Panc1 (cell line): ENCODE data around the gene UBE2K. TPM values are rescaled to one million over a fixed set of nuclear protein-coding genes. Genes with fewer than 3 reads are reported as not detected.
"Not testable (repeated sequence)": the region's sequence is repeated elsewhere in the genome, so short reads cannot be mapped to it uniquely, and the experiment has no call there.

Experiments used
- ATAC-seq: fragments of 200-7000 bp; cut with Tn5 transposase; 2 replicates; pipeline ENCODE4 v1.9.1; 2020; ENCODE audit warnings: mild to moderate bottlenecking, moderate library complexity
- BruUV-seq: library from RNA; stranded (reverse); fragments of 400-500 nt; replicated peaks from 2 replicates; lab custom pipeline; 2021; lab: Mats Ljungman, UMichigan
- CTCF ChIA-PET: fragments of 300-600 bp; sonication (Branson Sonifier 250); formaldehyde crosslinking; loops from one replicate; lab custom pipeline; 2022; ENCODE audit warnings: antibody characterized with exemption; lab: Charles Lee
- POLR2A ChIA-PET: fragments of 300-600 bp; sonication (Branson Sonifier 250); formaldehyde crosslinking; loops from one replicate; lab custom pipeline; 2022; ENCODE audit warnings: antibody characterized with exemption; lab: Charles Lee
- DNase-seq: peaks from one replicate; pipeline ENCODE4 v3.0.0-alpha.2; 2010; ENCODE audit warnings: low read depth, low spot score
- H3K27ac ChIP-seq: 2 replicates; pipeline ENCODE4 v1.5.1; 2011; ENCODE audit warnings: mild to moderate bottlenecking, low read length, inconsistent platforms
- H3K27me3 ChIP-seq: fragments of 200-500 bp; sonication (Bioruptor generic); 2 replicates; pipeline ENCODE4 v1.6.0; 2014; ENCODE audit warnings: low read length, inconsistent platforms; ENCODE audit not compliant: control insufficient read depth, insufficient read depth
- H3K36me3 ChIP-seq: fragments of 200-500 bp; sonication (Bioruptor generic); 2 replicates; pipeline ENCODE4 v1.5.1; 2014; ENCODE audit warnings: inconsistent platforms, mild to moderate bottlenecking, low read length, moderate library complexity; ENCODE audit not compliant: control insufficient read depth, insufficient read depth
- H3K4me1 ChIP-seq: 2 replicates; pipeline ENCODE4 v1.5.1; 2011; ENCODE audit warnings: inconsistent platforms, mild to moderate bottlenecking, low read length, moderate library complexity; ENCODE audit not compliant: control insufficient read depth, insufficient read depth
- H3K4me3 ChIP-seq, 2 experiments: 2 replicates each; pipeline ENCODE4 v1.5.1; 2011 to 2012; ENCODE audit warnings: low read depth in 2 of 2, low read length in 2 of 2, mild to moderate bottlenecking in 2 of 2, inconsistent platforms in 1 of 2, moderate library complexity in 1 of 2
- H3K9me3 ChIP-seq: fragments of 200-500 bp; sonication (Bioruptor generic); 2 replicates; pipeline ENCODE4 v1.5.1; 2014; ENCODE audit warnings: low read depth, mild to moderate bottlenecking, inconsistent platforms, low read length, moderate library complexity; ENCODE audit not compliant: control insufficient read depth, insufficient read depth
- POLR2AphosphoS5 ChIP-seq: IDR thresholded peaks from 2 replicates; pipeline ENCODE4 v1.6.1; 2012; ENCODE audit warnings: mild to moderate bottlenecking, low read depth, low read length, moderate library complexity
- SIN3A ChIP-seq: IDR thresholded peaks from 2 replicates; pipeline ENCODE4 v1.6.1; 2012; ENCODE audit warnings: low read depth, mild to moderate bottlenecking, low read length, moderate library complexity, borderline replicate concordance; ENCODE audit not compliant: insufficient read depth
- TCF7L2 ChIP-seq: IDR thresholded peaks from 2 replicates; pipeline ENCODE4 v1.6.1; 2011; ENCODE audit warnings: mild to moderate bottlenecking, low read depth, low read length, inconsistent platforms
- in situ Hi-C: cut with HindIII; loops from 2 replicates; pipeline ENCODE4 v1.10.0; 2016; ENCODE audit warnings: low sequenced_read_pairs, low pct_unique_long_range_greater_than_20kb
- intact Hi-C: fragments of 100-400 bp; cut with micrococcal nuclease; formaldehyde crosslinking; loops from one replicate; pipeline ENCODE4 v1.10.0; 2022; ENCODE audit not compliant: unreplicated experiment
- total RNA-seq: library from RNA; stranded (reverse); gene quantifications from one replicate; pipeline ENCODE4 v1.2.1, GENCODE V29; 2021; ENCODE audit not compliant: unreplicated experiment
- TF ChIP-seq, protein P1 (sequence below), 2 experiments: IDR thresholded peaks; 2 replicates each; pipeline ENCODE4 v1.6.1; 2011 to 2012; ENCODE audit warnings: low read depth in 2 of 2, control low read depth in 1 of 2, low read length in 1 of 2, mild to moderate bottlenecking in 1 of 2, moderate library complexity in 1 of 2; ENCODE audit not compliant: insufficient read depth in 1 of 2
- TF ChIP-seq, protein P2 (sequence below): fragments of 450-650 bp; IDR thresholded peaks from 2 replicates; pipeline ENCODE4 v1.5.1; 2017; ENCODE audit warnings: mild to moderate bottlenecking

The UBE2K gene
- total RNA-seq, 1 experiment from 2014 or later = 84.1 TPM

DNA sequence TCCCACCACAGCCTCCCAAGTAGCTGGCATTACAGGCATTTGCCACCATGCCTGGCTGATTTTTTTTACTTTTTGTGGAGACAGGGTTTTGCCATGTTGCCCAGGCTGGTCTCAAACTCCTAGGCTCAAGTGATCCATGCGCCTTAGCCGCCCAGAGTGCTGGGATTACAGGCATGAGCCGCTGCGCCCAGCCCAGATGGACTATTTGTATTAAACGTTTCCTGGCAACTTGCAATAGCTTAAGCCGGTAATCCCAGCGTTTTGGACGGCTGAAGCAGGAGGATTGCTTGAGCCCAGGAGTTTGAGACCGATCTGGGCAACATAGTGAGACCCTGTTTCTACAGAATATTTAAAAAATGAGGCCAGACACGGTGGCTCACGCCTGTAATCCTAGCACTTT, 18.4 kb downstream of the UBE2K start:
- ChIA-PET CTCF (no interaction called here), POLR2A (no interaction called here)
- no peaks in the 10 kb centered on the region for H3K9me3 ChIP-seq
- peaks cover 7% of the 10 kb centered on the region; the same call in 1 of the 2 replicates for H3K4me1 ChIP-seq
- H3K27ac ChIP-seq = no peak overlapping the region
- H3K27me3 ChIP-seq = no peaks in the 10 kb centered on the region
- H3K4me3 ChIP-seq = no peak overlapping the region
- BruUV-seq = no TSS peak
- TF ChIP-seq TCF7L2 (no peak), SIN3A (no peak), POLR2AphosphoS5 (no peak)
- TF ChIP-seq, protein P1, sequence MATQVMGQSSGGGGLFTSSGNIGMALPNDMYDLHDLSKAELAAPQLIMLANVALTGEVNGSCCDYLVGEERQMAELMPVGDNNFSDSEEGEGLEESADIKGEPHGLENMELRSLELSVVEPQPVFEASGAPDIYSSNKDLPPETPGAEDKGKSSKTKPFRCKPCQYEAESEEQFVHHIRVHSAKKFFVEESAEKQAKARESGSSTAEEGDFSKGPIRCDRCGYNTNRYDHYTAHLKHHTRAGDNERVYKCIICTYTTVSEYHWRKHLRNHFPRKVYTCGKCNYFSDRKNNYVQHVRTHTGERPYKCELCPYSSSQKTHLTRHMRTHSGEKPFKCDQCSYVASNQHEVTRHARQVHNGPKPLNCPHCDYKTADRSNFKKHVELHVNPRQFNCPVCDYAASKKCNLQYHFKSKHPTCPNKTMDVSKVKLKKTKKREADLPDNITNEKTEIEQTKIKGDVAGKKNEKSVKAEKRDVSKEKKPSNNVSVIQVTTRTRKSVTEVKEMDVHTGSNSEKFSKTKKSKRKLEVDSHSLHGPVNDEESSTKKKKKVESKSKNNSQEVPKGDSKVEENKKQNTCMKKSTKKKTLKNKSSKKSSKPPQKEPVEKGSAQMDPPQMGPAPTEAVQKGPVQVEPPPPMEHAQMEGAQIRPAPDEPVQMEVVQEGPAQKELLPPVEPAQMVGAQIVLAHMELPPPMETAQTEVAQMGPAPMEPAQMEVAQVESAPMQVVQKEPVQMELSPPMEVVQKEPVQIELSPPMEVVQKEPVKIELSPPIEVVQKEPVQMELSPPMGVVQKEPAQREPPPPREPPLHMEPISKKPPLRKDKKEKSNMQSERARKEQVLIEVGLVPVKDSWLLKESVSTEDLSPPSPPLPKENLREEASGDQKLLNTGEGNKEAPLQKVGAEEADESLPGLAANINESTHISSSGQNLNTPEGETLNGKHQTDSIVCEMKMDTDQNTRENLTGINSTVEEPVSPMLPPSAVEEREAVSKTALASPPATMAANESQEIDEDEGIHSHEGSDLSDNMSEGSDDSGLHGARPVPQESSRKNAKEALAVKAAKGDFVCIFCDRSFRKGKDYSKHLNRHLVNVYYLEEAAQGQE (IDR thresholded peaks at IDR 0.05; ENCODE audit: insufficient read depth in 1 of 2, low read depth in 2 of 2, low read length in 1 of 2) = no peak
- TF ChIP-seq, protein P2, sequence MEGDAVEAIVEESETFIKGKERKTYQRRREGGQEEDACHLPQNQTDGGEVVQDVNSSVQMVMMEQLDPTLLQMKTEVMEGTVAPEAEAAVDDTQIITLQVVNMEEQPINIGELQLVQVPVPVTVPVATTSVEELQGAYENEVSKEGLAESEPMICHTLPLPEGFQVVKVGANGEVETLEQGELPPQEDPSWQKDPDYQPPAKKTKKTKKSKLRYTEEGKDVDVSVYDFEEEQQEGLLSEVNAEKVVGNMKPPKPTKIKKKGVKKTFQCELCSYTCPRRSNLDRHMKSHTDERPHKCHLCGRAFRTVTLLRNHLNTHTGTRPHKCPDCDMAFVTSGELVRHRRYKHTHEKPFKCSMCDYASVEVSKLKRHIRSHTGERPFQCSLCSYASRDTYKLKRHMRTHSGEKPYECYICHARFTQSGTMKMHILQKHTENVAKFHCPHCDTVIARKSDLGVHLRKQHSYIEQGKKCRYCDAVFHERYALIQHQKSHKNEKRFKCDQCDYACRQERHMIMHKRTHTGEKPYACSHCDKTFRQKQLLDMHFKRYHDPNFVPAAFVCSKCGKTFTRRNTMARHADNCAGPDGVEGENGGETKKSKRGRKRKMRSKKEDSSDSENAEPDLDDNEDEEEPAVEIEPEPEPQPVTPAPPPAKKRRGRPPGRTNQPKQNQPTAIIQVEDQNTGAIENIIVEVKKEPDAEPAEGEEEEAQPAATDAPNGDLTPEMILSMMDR = no peak
- intact Hi-C loops = no loop called here
- in situ Hi-C loops = no loop called here
- H3K36me3 ChIP-seq = no peaks in the 10 kb centered on the region
- ATAC-seq (no peak), DNase-seq (no peak)

DNA sequence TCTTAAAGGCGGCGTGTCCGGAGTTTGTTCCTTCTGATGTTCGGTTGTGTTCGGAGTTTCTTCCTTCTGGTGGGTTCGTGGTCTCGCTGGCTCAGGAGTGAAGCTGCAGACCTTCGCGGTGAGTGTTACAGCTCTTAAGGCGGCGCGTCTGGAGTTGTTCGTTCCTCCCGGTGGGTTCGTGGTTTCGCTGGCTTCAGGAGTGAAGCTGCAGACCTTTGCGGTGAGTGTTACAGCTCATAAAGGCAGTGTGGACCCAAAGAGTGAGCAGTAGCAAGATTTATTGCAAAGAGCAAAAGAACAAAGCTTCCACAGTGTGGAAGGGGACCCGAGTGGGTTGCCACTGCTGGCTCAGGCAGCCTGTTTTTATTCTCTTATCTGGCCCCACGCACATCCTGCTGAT, 19.8 kb downstream of the UBE2K start:
- CTCF ChIA-PET, H3K27ac ChIP-seq, BruUV-seq, H3K4me1 ChIP-seq, in situ Hi-C loops, intact Hi-C loops, H3K27me3 ChIP-seq, H3K36me3 ChIP-seq, H3K9me3 ChIP-seq, POLR2A ChIA-PET, ATAC-seq, DNase-seq, H3K4me3 ChIP-seq: not testable (repeated sequence)

DNA sequence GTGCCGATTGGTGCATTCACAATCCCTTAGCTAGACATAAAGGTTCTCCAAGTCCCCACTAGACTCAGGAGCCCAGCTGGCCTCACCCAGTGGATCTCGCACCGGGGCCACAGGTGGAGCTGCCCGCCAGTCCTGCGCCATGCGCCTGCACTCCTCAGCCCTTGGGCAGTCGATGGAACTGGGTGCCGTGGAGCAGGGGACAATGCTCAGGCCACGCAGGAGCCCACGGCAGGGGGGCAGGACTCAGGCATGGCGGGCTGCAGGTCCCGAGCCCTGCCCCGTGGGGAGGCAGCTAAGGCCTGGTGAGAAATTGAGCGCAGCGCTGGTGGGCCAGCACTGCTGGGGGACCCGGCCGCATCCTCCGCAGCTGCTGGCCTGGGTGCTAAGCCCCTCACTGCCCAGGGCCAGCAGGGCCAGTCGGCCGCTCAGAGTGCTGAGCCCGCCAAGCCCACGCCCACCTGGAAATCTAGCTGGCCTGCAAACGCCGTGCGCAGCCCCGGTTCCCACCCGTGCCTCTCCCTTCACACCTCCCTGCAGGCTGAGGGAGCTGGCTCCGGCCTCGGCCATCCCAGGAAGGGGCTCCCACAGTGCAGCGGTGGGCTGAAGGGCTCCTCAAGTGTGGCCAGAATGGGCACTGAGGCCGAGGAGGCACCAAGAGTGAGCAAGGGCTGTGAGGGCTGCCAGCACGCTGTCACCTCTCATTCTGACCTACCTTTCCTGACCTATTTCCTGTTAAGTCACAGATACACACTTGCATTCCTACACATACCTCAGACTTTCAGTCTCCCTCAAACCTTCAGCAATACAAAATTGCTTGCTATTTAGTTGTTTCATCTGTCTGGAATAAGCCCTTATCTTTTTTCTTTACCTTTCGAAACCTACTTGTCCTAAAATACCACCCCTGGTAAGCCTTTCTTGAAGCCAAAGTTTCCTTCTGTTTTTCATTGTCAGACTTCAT, 20.7 kb downstream of the UBE2K start:
- no peak overlapping the region for H3K27ac ChIP-seq
- no peaks in the 10 kb centered on the region for H3K36me3 ChIP-seq
- DNase-seq (no peak), ATAC-seq (no peak)
- peaks cover 3% of the 10 kb centered on the region; the same call in 1 of the 2 replicates for H3K4me1 ChIP-seq
- intact Hi-C loops = no loop called here
- in situ Hi-C loops = no loop called here
- BruUV-seq = no TSS peak
- no peak overlapping the region for H3K4me3 ChIP-seq
- ChIA-PET CTCF (no interaction called here), POLR2A (no interaction called here)
- H3K9me3 ChIP-seq = no peaks in the 10 kb centered on the region
- no peaks in the 10 kb centered on the region for H3K27me3 ChIP-seq
- TF ChIP-seq, protein P1 (IDR thresholded peaks at IDR 0.05; ENCODE audit: insufficient read depth in 1 of 2, low read depth in 2 of 2, low read length in 1 of 2) = no peak
- TF ChIP-seq POLR2AphosphoS5 = no peak
- TF ChIP-seq SIN3A = no peak
- no peak for TF ChIP-seq TCF7L2
- TF ChIP-seq, protein P2 = no peak
